Measurements from ENCODE around the gene MBD3L2.
"Not testable (repeated sequence)": the region's sequence is repeated elsewhere in the genome, so short reads cannot be mapped to it uniquely, and the experiment has no call there.

The MBD3L2 gene

DNA sequence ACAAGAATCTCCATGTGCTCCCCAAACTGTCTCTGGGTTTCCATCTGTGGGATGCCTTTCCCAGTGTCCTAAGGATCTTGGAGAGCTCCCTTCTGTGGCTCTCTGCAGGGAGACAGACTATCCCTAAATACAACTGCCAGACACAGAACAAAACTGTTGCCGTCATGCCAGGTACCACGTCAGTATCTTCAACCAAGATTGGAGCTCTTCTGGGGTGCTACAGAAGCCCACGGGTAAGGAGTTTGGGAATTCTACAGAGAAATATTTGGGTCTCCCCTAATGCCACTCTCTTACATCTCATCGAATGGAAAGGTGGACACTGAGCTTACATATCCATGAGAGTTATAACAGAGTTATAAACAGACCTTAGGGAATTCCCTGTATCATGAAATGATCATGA is 14.2 kb downstream of the MBD3L2 start:
- no peak for DNase-seq

DNA sequence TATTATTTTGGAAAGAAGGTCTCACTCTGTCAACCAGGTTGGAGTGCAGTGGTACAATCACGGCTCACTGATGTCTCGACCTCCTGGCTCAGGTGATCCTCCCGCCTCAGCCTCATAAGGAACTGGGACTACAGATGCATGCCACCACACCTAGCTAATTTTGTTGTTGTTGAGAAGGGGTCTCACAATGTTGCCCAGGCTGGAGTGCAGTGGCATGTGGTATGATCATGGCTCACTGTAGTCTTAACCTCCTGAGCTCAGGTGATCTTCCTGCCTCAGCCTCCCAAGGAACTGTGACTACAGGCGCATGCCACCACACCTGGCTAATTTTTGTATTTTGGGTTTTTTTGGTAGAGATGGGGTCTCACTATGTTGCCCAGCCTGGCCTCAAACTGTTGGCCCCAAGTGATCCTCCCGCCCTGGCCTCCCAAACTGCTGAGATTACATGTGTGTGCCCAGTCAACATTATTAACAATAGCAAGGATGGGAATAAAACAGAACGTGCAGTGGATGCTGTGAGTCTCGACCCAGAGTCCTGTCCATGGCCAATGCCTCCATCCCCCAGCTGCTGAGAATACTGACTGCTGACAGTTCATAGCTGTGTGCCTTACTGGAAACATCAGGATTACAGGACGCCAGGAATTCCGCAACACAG is 14.8 kb downstream of the MBD3L2 start:
- DNase-seq: no peak

DNA sequence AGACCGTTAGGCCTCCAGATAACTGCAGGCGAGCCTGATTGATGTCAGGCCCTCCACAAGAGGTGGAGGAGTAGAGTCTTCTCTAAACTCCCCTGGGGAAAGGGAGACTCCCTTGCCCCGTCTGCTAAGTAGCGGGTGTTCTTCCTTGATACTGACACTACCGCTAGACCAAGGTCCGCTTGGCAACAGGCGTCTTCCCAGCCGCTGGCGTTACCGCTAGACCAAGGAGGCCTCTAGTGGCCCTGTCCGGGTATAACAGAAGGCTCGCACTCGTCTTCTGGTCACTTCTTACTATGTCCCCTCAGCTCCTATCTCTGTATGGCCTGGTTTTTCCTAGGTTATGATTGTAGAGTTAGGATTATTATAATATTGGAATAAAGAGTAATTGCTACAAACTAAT is 18.0 kb downstream of the MBD3L2 start:
- not testable (repeated sequence) for DNase-seq

DNA sequence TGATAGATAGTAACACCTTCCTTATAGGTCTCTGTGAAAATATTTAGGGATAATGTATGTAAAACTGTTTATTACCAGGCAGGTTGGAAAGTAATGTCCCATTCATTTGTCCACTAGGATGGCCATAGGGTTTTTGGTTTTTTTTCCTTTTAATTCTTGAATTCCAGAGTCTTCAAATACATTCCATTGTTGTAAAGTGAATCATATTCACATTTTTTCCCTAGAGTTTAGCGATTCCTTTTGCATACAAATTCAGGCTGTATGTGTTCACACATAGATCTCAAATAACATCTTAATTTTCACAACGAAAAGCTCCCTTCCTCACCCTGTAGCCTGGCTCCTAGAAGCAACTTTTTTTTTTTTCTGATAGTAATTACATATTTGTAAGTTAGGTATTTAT is 18.6 kb downstream of the MBD3L2 start:
- DNase-seq: no peak

DNA sequence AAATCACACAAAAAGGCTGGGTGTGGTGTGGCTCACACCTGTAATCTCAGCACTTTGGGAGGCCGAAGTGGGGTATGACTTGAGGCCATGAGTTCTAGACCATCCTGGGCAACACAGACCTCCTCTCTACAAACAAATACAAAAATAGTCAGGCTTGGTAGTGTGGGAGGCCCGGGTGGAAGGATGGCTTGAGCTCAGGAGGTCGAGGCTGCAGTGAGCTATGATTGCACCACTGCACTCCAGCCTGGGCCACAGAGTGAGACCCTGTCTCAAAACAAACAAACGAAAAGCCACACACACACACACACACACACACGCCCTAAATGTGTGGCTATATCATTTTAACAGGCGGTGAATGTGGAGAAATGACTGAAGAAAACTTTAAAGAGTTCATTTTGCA is 19.5 kb downstream of the MBD3L2 start:
- no peak for DNase-seq

DNA sequence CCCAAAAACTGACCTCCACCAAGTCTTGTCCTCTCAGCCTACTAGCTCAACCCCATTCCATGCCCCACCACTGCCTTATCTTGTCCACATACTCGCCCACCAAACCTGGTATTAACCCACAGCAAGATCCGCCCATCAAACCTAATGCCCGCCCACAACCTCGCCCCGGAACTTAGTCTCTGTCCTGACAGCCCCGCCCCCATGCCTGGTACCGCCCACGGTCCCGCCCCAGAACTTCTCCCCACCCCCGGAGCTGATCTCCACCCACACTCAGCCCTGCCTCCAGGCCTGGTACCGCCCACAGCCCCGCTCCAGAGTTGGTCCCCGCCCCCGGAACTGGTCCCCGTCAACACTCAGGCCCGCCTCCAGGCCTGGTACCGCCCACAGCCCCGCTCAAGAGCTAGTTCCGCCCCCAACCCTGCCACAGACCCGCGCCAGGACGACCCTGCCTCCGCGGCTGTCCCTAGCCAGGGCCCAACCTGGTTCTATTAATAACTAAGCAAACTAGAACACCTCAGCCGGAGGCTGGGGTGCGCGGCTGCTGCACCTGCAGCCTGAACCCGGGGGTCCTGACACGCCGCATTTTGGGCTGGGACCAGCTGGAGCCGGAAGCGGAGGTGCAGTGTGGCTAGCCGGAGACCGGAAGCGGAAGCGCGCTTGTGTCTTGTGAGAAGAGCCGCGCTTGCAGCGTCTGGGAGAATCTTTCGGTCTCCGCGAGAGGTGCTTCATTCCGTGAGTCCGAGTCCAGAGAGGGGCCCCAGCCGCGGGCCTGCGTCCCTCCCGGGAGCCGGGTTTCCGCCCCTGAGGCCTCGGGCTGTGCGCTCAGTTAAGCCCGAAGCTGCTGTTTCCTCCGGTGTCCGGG is 20.2 kb downstream of the MBD3L2 start, which contains the start of gene ZNF557:
TSS of gene ZNF557 (plus strand) at position 662 of the 862 bp plus-strand sequence. CDS start 5,372 bp downstream, outside the sequence.
- peak; percentile 95 for DNase-seq

DNA sequence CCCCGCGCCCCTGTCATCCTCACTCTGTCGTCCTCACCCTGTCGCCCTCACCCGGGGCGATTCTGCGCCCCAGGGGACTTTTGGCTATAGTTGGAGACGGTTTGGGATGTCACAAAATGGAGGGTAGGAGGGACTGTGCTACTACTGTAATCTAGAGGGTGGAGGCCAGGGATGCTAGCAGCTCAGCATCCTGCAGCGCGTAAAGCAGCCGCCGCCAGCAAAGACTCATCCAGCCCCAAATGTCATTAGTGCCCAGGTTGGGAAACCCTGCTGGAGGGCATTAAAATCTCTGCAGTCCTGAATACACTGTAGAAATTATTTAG is 20.7 kb downstream of the MBD3L2 start:
- DNase-seq: no peak

DNA sequence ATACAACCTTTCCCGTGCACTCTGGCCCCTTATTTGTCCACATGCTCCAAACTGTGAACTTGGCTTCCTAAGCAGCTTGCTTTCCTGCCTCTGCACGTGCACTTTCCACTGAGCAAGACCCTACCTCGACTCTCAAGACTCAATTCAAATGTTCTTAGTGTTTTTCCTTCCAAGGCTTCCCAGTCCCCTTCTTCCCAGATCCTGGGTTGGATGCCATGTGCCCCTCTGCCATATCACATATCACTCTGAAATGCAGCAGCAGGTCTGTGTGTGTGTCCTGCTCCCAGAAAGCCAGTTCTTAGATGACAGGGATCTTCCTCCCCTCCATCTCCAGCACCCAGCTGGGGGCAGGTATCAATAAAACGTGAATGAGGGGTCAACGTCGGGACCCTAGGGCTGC is 23.4 kb downstream of the MBD3L2 start:
- DNase-seq: no peak

DNA sequence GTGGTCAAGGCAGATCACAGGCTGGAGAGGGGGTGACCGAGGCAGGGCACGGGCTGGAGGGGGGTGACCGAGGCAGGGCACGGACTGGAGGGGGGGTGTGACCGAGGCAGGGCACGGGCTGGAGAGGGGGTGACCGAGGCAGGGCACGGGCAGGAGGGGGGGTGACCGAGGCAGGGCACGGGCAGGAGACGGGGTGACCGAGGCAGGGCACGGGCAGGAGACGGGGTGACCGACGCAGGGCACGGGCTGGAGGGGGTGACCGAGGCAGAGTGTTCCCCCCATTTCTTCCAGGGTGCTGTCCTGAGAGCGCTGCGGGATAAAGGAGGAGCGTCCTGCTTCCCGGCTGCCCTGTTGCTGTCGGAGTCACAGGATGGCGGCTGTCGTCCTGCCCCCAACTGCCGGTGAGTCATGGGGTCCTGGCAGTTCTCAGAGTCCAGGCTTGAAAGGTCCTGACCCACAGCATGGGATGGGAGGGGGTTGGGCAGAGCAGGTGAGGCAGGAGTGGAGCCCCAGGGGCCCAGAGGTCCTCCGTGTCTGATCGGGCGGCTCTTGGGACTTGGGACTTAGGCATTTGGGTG is 25.7 kb downstream of the MBD3L2 start:
- DNase-seq: no peak

DNA sequence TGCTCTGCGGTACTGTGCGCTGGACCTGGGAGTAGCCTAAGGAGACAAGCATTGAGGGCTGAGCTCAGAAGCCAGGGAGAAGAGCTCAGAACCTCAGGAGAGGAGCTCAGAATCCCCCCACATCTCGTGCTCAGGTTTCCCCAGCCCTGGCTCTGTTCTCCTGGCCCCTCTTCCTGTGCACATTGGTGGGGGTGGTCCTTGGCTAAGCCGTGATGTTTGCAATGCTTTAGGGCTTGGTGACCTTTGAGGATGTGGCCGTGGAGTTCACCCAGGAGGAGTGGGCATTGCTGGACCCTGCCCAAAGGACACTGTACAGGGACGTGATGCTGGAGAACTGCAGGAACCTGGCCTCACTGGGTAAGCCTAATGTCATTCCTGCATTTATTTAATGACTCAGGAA is 27.0 kb downstream of the MBD3L2 start:
- no peak for DNase-seq

DNA sequence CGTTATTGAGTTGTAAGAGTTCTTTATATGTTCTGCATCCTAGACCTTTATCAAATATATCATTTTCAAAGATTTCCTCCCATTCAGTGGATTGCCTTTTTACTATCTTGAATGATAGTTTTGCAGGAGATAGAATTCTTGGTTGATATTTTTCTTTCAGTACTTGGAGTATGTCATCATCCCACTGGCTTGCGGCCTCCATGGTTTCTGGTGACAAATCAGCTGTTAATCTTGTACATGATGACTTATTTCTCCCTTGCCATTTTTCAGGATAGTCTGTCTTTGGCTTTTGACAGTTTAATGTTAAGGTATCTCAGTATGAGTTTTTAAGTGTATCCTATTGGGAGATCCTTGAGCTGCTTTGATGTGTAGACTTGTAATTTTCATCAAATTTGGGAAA is 28.9 kb downstream of the MBD3L2 start:
- no peak for DNase-seq

DNA sequence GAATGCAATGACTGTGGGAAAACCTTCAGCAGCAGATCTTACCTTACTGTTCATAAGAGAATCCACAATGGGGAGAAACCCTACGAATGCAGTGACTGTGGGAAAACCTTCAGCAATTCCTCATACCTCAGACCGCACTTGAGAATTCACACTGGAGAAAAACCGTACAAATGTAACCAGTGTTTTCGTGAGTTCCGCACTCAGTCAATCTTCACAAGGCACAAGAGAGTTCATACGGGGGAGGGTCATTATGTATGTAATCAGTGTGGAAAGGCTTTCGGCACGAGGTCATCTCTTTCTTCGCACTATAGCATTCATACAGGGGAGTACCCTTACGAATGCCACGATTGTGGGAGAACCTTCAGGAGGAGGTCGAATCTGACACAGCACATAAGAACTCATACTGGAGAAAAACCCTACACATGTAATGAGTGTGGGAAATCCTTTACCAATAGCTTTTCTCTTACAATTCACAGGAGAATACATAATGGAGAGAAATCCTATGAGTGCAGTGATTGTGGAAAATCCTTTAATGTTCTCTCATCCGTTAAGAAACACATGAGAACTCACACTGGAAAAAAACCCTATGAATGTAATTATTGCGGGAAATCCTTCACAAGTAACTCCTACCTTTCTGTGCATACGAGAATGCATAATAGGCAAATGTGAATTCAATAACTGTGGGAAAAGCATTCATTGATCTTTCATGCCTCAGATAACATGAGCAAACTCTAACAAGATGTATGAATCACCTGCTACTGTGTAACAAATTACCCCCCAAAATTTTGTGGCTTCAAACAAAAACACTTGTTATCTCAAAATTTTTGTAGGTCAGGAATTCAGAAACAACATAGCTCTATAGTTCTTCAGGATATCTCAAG is 34.2 kb downstream of the MBD3L2 start:
- no peak for DNase-seq

DNA sequence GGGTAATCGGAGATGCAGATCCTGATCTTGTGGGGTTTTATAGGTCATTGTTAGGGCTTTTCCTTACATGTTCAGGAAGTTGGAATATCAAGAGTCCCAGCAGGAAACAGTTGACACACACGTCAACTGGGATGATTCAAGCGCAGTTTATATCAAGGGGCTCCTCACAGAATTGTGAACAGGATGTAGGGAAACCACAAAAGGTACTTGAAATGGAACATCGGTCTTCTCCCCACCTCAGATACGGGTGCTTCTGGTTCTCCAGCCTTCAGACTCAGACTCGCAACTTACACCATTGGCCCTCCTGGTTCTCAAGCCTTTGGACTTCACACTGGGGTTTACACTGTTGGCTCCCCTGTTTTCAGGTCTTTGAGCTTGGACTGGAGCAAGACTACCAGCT is 39.9 kb downstream of the MBD3L2 start:
- DNase-seq: no peak

DNA sequence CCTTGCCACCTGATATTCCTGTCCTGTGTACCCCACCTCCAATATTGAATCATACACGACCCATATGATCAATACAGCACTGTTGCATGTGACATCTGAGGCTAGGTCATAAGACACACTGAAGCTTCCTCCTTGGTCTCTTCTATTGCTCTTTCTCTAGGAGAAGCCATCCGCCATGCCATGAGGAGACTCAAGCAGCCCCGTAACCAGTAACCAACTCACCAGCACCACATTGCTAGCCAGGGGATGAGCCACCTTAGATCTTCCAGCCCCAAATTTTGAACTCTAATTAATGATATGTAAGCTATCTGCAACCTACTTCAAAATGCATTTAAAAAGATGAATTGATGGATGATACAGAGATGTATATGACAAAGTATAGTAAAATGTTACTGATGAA is 49.0 kb downstream of the MBD3L2 start:
- no peak for DNase-seq

DNA sequence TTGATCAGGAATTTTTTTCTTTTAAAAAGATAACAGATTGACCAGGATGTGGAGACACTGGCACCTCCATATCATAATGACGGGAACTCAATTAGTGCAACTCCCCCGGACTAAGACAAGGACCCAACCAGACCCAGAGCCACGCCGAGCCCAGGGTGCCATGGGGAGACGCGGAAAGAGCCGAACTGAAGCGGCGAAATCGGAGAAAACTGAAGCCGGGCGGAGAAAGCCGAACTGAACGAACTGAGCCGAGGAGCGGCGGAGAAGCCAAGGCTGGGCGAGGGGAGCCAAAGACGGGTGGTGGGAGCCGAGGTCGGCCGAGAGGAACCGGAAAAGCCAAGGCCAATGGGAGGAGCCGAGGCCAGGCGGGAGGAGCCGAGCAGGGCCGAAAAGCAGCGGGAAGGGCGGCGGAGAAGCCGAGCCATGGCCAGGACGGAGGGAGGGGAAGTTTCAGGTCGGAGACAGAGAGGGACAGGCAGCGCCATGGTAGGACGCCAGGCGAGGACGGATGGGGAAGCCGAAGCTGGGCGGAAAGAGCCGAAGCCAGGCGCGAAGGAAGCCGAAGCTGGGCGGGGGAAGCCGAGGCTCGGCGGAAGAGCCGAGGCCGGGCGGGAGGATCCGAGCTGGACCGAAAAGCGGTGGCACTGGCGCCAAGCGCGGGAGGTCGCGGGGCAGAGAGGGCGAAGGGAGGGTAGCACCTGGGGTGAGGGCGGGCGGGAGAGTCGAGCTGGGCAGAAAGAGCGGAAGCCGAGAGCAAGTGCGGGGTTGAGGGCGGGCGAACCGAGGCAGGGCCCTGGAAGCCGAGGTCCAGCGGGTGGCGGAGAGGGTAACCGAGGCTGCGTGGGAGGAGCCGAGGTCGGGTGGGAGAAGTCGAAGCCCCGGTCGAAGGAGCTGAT is 49.8 kb downstream of the MBD3L2 start:
- peak; percentile 95 for DNase-seq

DNA sequence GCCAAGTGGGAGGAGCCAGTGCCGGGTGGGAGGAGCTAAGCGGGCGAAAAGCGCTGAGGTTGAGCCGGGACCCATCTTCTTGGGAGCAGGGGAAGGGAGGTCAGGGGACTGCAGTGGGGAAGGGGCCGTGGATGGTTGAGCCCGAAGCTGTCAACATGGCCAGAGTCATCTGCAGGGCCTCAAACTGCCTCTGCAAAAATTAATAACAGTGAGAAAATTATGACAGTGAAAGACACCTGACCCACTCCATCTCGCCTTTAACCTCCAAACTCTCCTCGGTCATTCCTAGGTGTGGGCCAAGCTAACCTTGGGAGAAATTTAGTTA is 50.4 kb downstream of the MBD3L2 start:
- DNase-seq: no peak
